Measurements from ENCODE around the gene KIF26A.

KIF26A gene

GRCh38 chr14:104119119-104119487, 19.3 kb upstream of the KIF26A start:
- peaks cover 0 to 15% (median 8%) of the 10 kb centered on the region in 5 donors for H3K4me1 ChIP-seq (ENCODE audit: control insufficient read depth in 5 of 5, insufficient read depth in 5 of 5, low read length in 5 of 5)
- H3K9ac ChIP-seq (ENCODE audit: low read length in 5 of 5): no peak overlapping the region
- no peak overlapping the region for H3K4me3 ChIP-seq (ENCODE audit: low read depth in 1 of 5, low read length in 5 of 5)
- H3K36me3 ChIP-seq (ENCODE audit: control insufficient read depth in 5 of 5, insufficient read depth in 5 of 5, low read length in 5 of 5): no peaks in the 10 kb centered on the region
- peaks cover 29 to 58% (median 49%) of the 10 kb centered on the region in 5 donors for H3K27me3 ChIP-seq (ENCODE audit: control insufficient read depth in 5 of 5, insufficient read depth in 4 of 5, low read length in 5 of 5)
- no peak overlapping the region for H3K27ac ChIP-seq (ENCODE audit: low read depth, low read length)
- peaks cover 4 to 17% (median 11%) of the 10 kb centered on the region in 5 donors for H3K9me3 ChIP-seq (ENCODE audit: control insufficient read depth in 5 of 5, low read length in 5 of 5)

- Histone ChIP-seq H3K4me1 (ENCODE audit: control insufficient read depth in 5 of 5, insufficient read depth in 5 of 5, low read length in 5 of 5) (peaks cover 0 to 15% (median 8%) of the 10 kb centered on the region in 5 donors), H3K4me3 (ENCODE audit: low read depth in 1 of 5, low read length in 5 of 5) (no peak overlapping the region), H3K9ac (ENCODE audit: low read length in 5 of 5) (no peak overlapping the region), H3K9me3 (ENCODE audit: control insufficient read depth in 5 of 5, low read length in 5 of 5) (peaks cover 4 to 23% (median 14%) of the 10 kb centered on the region in 5 donors), H3K36me3 (ENCODE audit: control insufficient read depth in 5 of 5, insufficient read depth in 5 of 5, low read length in 5 of 5) (no peaks in the 10 kb centered on the region), H3K27ac (ENCODE audit: low read depth, low read length) (no peak overlapping the region), H3K27me3 (ENCODE audit: control insufficient read depth in 5 of 5, insufficient read depth in 4 of 5, low read length in 5 of 5) (peaks cover 29 to 53% (median 45%) of the 10 kb centered on the region in 5 donors)
Measured at GRCh38 chr14:104119488-104120251, 18.7 kb upstream of the KIF26A start.

GRCh38 chr14:104120281-104120741, 18.1 kb upstream of the KIF26A start:
- Histone ChIP-seq H3K27me3 (ENCODE audit: control insufficient read depth in 5 of 5, insufficient read depth in 4 of 5, low read length in 5 of 5) (peaks cover 29 to 47% (median 40%) of the 10 kb centered on the region in 5 donors), H3K27ac (ENCODE audit: low read depth, low read length) (no peak overlapping the region), H3K9me3 (ENCODE audit: control insufficient read depth in 5 of 5, low read length in 5 of 5) (peaks cover 7 to 29% (median 20%) of the 10 kb centered on the region in 5 donors), H3K4me1 (ENCODE audit: control insufficient read depth in 5 of 5, insufficient read depth in 5 of 5, low read length in 5 of 5) (peaks cover 0 to 15% (median 8%) of the 10 kb centered on the region in 5 donors), H3K9ac (ENCODE audit: low read length in 5 of 5) (no peak overlapping the region), H3K4me3 (ENCODE audit: low read depth in 1 of 5, low read length in 5 of 5) (no peak overlapping the region), H3K36me3 (ENCODE audit: control insufficient read depth in 5 of 5, insufficient read depth in 5 of 5, low read length in 5 of 5) (no peaks in the 10 kb centered on the region)

- Histone ChIP-seq H3K36me3 (ENCODE audit: control insufficient read depth in 5 of 5, insufficient read depth in 5 of 5, low read length in 5 of 5) (no peaks in the 10 kb centered on the region), H3K4me3 (ENCODE audit: low read depth in 1 of 5, low read length in 5 of 5) (no peak overlapping the region), H3K27ac (ENCODE audit: low read depth, low read length) (no peak overlapping the region), H3K9me3 (ENCODE audit: control insufficient read depth in 5 of 5, low read length in 5 of 5) (peaks cover 7 to 29% (median 20%) of the 10 kb centered on the region in 5 donors), H3K27me3 (ENCODE audit: control insufficient read depth in 5 of 5, insufficient read depth in 4 of 5, low read length in 5 of 5) (peaks cover 26 to 40% (median 35%) of the 10 kb centered on the region in 5 donors), H3K9ac (ENCODE audit: low read length in 5 of 5) (no peak overlapping the region), H3K4me1 (ENCODE audit: control insufficient read depth in 5 of 5, insufficient read depth in 5 of 5, low read length in 5 of 5) (peaks cover 0 to 15% (median 7%) of the 10 kb centered on the region in 5 donors)
Measured at GRCh38 chr14:104121142-104121541, 17.2 kb upstream of the KIF26A start.

GRCh38 chr14:104123879-104124278, 14.5 kb upstream of the KIF26A start:
- peaks cover 11 to 20% (median 14%) of the 10 kb centered on the region in 5 donors for H3K27me3 ChIP-seq (ENCODE audit: control insufficient read depth in 5 of 5, insufficient read depth in 4 of 5, low read length in 5 of 5)
- H3K4me3 ChIP-seq (ENCODE audit: low read depth in 1 of 5, low read length in 5 of 5): no peak overlapping the region
- peaks cover 7 to 38% (median 20%) of the 10 kb centered on the region in 5 donors for H3K9me3 ChIP-seq (ENCODE audit: control insufficient read depth in 5 of 5, low read length in 5 of 5)
- no peak overlapping the region for H3K27ac ChIP-seq (ENCODE audit: low read depth, low read length)
- no peaks in the 10 kb centered on the region for H3K4me1 ChIP-seq (ENCODE audit: control insufficient read depth in 5 of 5, insufficient read depth in 5 of 5, low read length in 5 of 5)
- no peak overlapping the region for H3K9ac ChIP-seq (ENCODE audit: low read length in 5 of 5)
- H3K36me3 ChIP-seq (ENCODE audit: control insufficient read depth in 5 of 5, insufficient read depth in 5 of 5, low read length in 5 of 5): no peaks in the 10 kb centered on the region

- no peak overlapping the region for H3K4me3 ChIP-seq (ENCODE audit: low read depth in 1 of 5, low read length in 5 of 5)
- peaks cover 2 to 9% (median 6%) of the 10 kb centered on the region in 5 donors for H3K27me3 ChIP-seq (ENCODE audit: control insufficient read depth in 5 of 5, insufficient read depth in 4 of 5, low read length in 5 of 5)
- H3K36me3 ChIP-seq (ENCODE audit: control insufficient read depth in 5 of 5, insufficient read depth in 5 of 5, low read length in 5 of 5): no peaks in the 10 kb centered on the region
- H3K9ac ChIP-seq (ENCODE audit: low read length in 5 of 5): no peak overlapping the region
- no peaks in the 10 kb centered on the region for H3K4me1 ChIP-seq (ENCODE audit: control insufficient read depth in 5 of 5, insufficient read depth in 5 of 5, low read length in 5 of 5)
- H3K9me3 ChIP-seq (ENCODE audit: control insufficient read depth in 5 of 5, low read length in 5 of 5): peaks cover 9 to 45% (median 30%) of the 10 kb centered on the region in 5 donors
- H3K27ac ChIP-seq (ENCODE audit: low read depth, low read length): no peak overlapping the region
Measured at GRCh38 chr14:104125011-104125410, 13.4 kb upstream of the KIF26A start.

GRCh38 chr14:104126753-104127152, 11.6 kb upstream of the KIF26A start:
- Histone ChIP-seq H3K4me3 (ENCODE audit: low read depth in 1 of 5, low read length in 5 of 5) (no peak overlapping the region), H3K9me3 (ENCODE audit: control insufficient read depth in 5 of 5, low read length in 5 of 5) (peaks cover 9 to 47% (median 35%) of the 10 kb centered on the region in 5 donors), H3K36me3 (ENCODE audit: control insufficient read depth in 5 of 5, insufficient read depth in 5 of 5, low read length in 5 of 5) (no peaks in the 10 kb centered on the region)

GRCh38 chr14:104128981-104129380, 9.4 kb upstream of the KIF26A start:
- Histone ChIP-seq H3K9me3 (ENCODE audit: control insufficient read depth in 5 of 5, low read length in 5 of 5) (peaks cover 6 to 39% (median 27%) of the 10 kb centered on the region in 5 donors), H3K27me3 (ENCODE audit: control insufficient read depth in 5 of 5, insufficient read depth in 4 of 5, low read length in 5 of 5) (peaks cover 8 to 15% (median 10%) of the 10 kb centered on the region in 5 donors), H3K4me3 (ENCODE audit: low read depth in 1 of 5, low read length in 5 of 5) (no peak overlapping the region), H3K27ac (ENCODE audit: low read depth, low read length) (no peak overlapping the region), H3K4me1 (ENCODE audit: control insufficient read depth in 5 of 5, insufficient read depth in 5 of 5, low read length in 5 of 5) (no peaks in the 10 kb centered on the region), H3K9ac (ENCODE audit: low read length in 5 of 5) (no peak overlapping the region), H3K36me3 (ENCODE audit: control insufficient read depth in 5 of 5, insufficient read depth in 5 of 5, low read length in 5 of 5) (no peaks in the 10 kb centered on the region)

More at GRCh38 chr14:104126753-104127152, 11.6 kb upstream of the KIF26A start:
- Histone ChIP-seq H3K9ac (ENCODE audit: low read length in 5 of 5) (no peak overlapping the region), H3K27me3 (ENCODE audit: control insufficient read depth in 5 of 5, insufficient read depth in 4 of 5, low read length in 5 of 5) (peaks cover 0 to 4% (median 3%) of the 10 kb centered on the region in 5 donors), H3K27ac (ENCODE audit: low read depth, low read length) (no peak overlapping the region), H3K4me1 (ENCODE audit: control insufficient read depth in 5 of 5, insufficient read depth in 5 of 5, low read length in 5 of 5) (no peaks in the 10 kb centered on the region)

- H3K27me3 ChIP-seq (ENCODE audit: control insufficient read depth in 5 of 5, insufficient read depth in 4 of 5, low read length in 5 of 5): peaks cover 8 to 19% (median 16%) of the 10 kb centered on the region in 5 donors
- H3K4me1 ChIP-seq (ENCODE audit: control insufficient read depth in 5 of 5, insufficient read depth in 5 of 5, low read length in 5 of 5): no peaks in the 10 kb centered on the region
- H3K27ac ChIP-seq (ENCODE audit: low read depth, low read length): no peak overlapping the region
- H3K4me3 ChIP-seq (ENCODE audit: low read depth in 1 of 5, low read length in 5 of 5): no peak overlapping the region
- no peaks in the 10 kb centered on the region for H3K36me3 ChIP-seq (ENCODE audit: control insufficient read depth in 5 of 5, insufficient read depth in 5 of 5, low read length in 5 of 5)
- no peak overlapping the region for H3K9ac ChIP-seq (ENCODE audit: low read length in 5 of 5)
- H3K9me3 ChIP-seq (ENCODE audit: control insufficient read depth in 5 of 5, low read length in 5 of 5): peaks cover 6 to 34% (median 24%) of the 10 kb centered on the region in 5 donors
Measured at GRCh38 chr14:104129556-104129955, 8.8 kb upstream of the KIF26A start.

- peaks cover 20 to 33% (median 28%) of the 10 kb centered on the region in 5 donors for H3K27me3 ChIP-seq (ENCODE audit: control insufficient read depth in 5 of 5, insufficient read depth in 4 of 5, low read length in 5 of 5)
Measured at GRCh38 chr14:104130974-104131651, 7.3 kb upstream of the KIF26A start.

More at GRCh38 chr14:104130974-104131651, 7.3 kb upstream of the KIF26A start:
- Histone ChIP-seq H3K27ac (ENCODE audit: low read depth, low read length) (no peak overlapping the region), H3K36me3 (ENCODE audit: control insufficient read depth in 5 of 5, insufficient read depth in 5 of 5, low read length in 5 of 5) (no peaks in the 10 kb centered on the region), H3K4me1 (ENCODE audit: control insufficient read depth in 5 of 5, insufficient read depth in 5 of 5, low read length in 5 of 5) (peaks cover 0 to 12% (median 7%) of the 10 kb centered on the region in 5 donors), H3K4me3 (ENCODE audit: low read depth in 1 of 5, low read length in 5 of 5) (no peak overlapping the region), H3K9ac (ENCODE audit: low read length in 5 of 5) (no peak overlapping the region), H3K9me3 (ENCODE audit: control insufficient read depth in 5 of 5, low read length in 5 of 5) (peaks cover 3 to 23% (median 17%) of the 10 kb centered on the region in 5 donors)
